HL-60 (cell line): ENCODE results near the gene ATRN.

Source experiments
- DNase-seq, 2 experiments: peaks; one replicate each; pipeline ENCODE4 v3.0.0-alpha.2; 2010 to 2020; ENCODE audit warnings: low read depth in 1 of 2, low spot score in 1 of 2
- H3K27ac ChIP-seq: fragments of 250-450 bp; sonication (Bioruptor Pico); replicated peaks from 2 replicates; pipeline ENCODE4 v1.5.1; 2020; ENCODE audit warnings: mild to moderate bottlenecking, moderate library complexity
- H3K27me3 ChIP-seq: fragments of 250-450 bp; sonication (Bioruptor Pico); 2 replicates; pipeline ENCODE4 v1.5.1; 2021; ENCODE audit warnings: mild to moderate bottlenecking, moderate library complexity; ENCODE audit not compliant: insufficient read depth, poor library complexity, severe bottlenecking
- H3K4me3 ChIP-seq: replicated peaks from 2 replicates; pipeline ENCODE4 v1.5.1; 2011; ENCODE audit warnings: mild to moderate bottlenecking, control low read depth, low read length; ENCODE audit not compliant: insufficient read depth
- GABPA ChIP-seq: IDR thresholded peaks from 2 replicates; pipeline ENCODE4 v1.6.1; 2012; ENCODE audit warnings: low read depth
- POLR2AphosphoS5 ChIP-seq: IDR thresholded peaks from 2 replicates; pipeline ENCODE4 v1.6.1; 2012; ENCODE audit warnings: low read depth
- SPI1 ChIP-seq: IDR thresholded peaks from 2 replicates; pipeline ENCODE4 v1.6.1; 2012; ENCODE audit warnings: low read depth, mild to moderate bottlenecking, borderline replicate concordance
- TF ChIP-seq, protein P1 (sequence below): IDR thresholded peaks from one replicate; pipeline ENCODE4 v1.5.1; 2011; ENCODE audit warnings: low read length, control low read depth, inconsistent platforms; ENCODE audit not compliant: insufficient read depth
- TF ChIP-seq, protein P2 (sequence below): IDR thresholded peaks from 2 replicates; pipeline ENCODE4 v1.6.1; 2012; ENCODE audit warnings: low read depth; ENCODE audit not compliant: insufficient replicate concordance

Gene ATRN

DNA sequence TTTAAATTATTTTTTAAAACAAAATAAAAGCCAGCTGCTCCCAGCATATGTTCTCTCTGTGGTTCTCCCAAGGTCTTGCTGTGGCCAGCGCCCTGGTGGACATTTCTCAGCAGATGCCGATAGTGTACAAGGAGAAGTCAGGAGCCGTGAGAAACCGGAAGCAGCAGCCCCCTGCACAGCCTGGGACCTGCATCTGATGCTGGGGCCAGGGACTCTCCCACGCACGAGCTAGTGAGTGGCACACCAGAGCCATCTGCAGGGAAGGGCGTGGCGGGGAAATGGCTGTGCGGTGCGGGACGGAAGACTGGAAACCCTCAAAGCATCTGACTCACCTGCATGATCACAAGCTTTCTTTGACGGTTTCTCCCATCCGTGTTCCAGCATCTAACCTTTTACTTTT, 175.8 kb downstream of the ATRN start:
- DNase-seq, result no peak
- H3K4me3 ChIP-seq, result no peak overlapping the region
- H3K27me3 ChIP-seq, result no peaks in the 10 kb centered on the region
- H3K27ac ChIP-seq, result no peak overlapping the region
- TF ChIP-seq, protein P1, sequence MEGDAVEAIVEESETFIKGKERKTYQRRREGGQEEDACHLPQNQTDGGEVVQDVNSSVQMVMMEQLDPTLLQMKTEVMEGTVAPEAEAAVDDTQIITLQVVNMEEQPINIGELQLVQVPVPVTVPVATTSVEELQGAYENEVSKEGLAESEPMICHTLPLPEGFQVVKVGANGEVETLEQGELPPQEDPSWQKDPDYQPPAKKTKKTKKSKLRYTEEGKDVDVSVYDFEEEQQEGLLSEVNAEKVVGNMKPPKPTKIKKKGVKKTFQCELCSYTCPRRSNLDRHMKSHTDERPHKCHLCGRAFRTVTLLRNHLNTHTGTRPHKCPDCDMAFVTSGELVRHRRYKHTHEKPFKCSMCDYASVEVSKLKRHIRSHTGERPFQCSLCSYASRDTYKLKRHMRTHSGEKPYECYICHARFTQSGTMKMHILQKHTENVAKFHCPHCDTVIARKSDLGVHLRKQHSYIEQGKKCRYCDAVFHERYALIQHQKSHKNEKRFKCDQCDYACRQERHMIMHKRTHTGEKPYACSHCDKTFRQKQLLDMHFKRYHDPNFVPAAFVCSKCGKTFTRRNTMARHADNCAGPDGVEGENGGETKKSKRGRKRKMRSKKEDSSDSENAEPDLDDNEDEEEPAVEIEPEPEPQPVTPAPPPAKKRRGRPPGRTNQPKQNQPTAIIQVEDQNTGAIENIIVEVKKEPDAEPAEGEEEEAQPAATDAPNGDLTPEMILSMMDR, result no peak
- TF ChIP-seq GABPA (no peak), SPI1 (no peak), POLR2AphosphoS5 (no peak)
- TF ChIP-seq, protein P2, sequence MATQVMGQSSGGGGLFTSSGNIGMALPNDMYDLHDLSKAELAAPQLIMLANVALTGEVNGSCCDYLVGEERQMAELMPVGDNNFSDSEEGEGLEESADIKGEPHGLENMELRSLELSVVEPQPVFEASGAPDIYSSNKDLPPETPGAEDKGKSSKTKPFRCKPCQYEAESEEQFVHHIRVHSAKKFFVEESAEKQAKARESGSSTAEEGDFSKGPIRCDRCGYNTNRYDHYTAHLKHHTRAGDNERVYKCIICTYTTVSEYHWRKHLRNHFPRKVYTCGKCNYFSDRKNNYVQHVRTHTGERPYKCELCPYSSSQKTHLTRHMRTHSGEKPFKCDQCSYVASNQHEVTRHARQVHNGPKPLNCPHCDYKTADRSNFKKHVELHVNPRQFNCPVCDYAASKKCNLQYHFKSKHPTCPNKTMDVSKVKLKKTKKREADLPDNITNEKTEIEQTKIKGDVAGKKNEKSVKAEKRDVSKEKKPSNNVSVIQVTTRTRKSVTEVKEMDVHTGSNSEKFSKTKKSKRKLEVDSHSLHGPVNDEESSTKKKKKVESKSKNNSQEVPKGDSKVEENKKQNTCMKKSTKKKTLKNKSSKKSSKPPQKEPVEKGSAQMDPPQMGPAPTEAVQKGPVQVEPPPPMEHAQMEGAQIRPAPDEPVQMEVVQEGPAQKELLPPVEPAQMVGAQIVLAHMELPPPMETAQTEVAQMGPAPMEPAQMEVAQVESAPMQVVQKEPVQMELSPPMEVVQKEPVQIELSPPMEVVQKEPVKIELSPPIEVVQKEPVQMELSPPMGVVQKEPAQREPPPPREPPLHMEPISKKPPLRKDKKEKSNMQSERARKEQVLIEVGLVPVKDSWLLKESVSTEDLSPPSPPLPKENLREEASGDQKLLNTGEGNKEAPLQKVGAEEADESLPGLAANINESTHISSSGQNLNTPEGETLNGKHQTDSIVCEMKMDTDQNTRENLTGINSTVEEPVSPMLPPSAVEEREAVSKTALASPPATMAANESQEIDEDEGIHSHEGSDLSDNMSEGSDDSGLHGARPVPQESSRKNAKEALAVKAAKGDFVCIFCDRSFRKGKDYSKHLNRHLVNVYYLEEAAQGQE, result no peak

DNA sequence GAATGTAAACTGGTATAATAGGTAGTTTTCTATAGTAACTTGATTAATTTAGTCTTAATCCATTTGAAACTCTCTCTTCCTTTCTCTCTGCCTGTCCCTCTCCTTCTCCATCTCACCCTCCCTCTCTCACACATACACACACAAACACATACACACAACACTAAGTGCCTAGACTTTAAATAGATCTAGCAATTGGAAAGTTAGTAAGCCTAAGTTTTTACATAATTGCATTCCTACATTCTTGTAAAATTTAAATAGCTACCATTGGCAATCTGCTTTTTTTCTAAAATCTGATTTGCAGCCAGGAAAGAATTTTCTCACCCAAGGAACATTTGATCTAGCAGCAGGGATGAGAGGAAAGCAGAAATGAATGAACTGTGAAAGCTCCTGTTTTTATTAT, 176.7 kb downstream of the ATRN start:
- no peak overlapping the region for H3K4me3 ChIP-seq
- no peak overlapping the region for H3K27ac ChIP-seq
- no peaks in the 10 kb centered on the region for H3K27me3 ChIP-seq
- DNase-seq, result no peak
- TF ChIP-seq GABPA, result no peak
- TF ChIP-seq POLR2AphosphoS5, result no peak
- no peak for TF ChIP-seq SPI1
- TF ChIP-seq, protein P1, result no peak
- TF ChIP-seq, protein P2, result no peak

DNA sequence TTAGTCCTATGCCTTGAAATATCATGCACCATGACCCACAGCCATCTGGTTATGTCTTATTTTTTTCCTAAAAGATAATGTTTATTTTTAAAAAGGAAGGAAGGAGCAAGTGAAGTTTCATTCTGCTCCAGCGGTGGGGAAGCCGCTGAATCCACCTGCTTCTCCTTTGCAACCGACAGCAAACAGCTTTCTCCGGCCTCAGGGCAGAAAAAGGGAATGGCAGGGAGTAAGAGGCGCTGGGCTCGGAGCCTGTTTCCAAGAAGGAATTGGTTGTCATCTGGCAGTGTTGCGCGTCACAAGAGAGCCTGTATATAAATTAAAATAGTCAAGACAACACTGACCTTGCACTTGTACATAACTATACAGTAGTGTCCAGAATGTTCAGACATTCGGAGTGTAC, 178.1 kb downstream of the ATRN start:
- TF ChIP-seq, protein P1, result no peak
- TF ChIP-seq, protein P2, result no peak
- TF ChIP-seq POLR2AphosphoS5 (no peak), SPI1 (no peak), GABPA (no peak)
- Histone ChIP-seq H3K27me3 (no peaks in the 10 kb centered on the region), H3K4me3 (no peak overlapping the region), H3K27ac (no peak overlapping the region)
- DNase-seq, result no peak
